Measurements from ENCODE around the gene MRPL20.
A peak's percentile ranks its signal among the peaks of the same experiment; 100 is the strongest.
"Not testable (repeated sequence)": the region's sequence is repeated elsewhere in the genome, so short reads cannot be mapped to it uniquely, and the experiment has no call there.

MRPL20 gene

DNA sequence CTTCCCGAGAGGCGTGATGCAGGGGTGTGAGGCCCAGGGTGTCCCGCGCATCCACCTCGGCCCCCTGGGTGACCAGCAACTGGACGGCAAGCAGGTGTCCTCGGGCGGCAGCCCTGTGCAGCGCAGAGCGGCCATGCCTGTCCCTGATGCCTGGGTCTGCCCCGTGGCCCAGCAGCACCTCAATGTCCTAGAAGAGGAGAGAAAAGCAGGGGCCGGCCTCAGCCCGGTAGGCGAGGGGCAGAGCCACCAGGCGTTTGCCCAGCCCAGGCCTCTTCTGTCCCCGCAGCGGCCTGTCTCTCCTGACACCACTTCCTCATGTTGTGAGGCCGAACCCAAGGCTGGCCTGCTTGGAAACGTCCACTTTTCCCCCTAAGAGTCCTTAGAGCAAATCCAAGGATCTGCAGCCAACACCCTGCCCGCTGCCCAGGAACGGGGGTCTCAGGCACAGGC lies 12.3 kb upstream of the MRPL20 start:
- DNase-seq, result no peak
- H3K9me3 Mint-ChIP-seq, result no peaks in the 10 kb centered on the region
- TF ChIP-seq, protein P1, sequence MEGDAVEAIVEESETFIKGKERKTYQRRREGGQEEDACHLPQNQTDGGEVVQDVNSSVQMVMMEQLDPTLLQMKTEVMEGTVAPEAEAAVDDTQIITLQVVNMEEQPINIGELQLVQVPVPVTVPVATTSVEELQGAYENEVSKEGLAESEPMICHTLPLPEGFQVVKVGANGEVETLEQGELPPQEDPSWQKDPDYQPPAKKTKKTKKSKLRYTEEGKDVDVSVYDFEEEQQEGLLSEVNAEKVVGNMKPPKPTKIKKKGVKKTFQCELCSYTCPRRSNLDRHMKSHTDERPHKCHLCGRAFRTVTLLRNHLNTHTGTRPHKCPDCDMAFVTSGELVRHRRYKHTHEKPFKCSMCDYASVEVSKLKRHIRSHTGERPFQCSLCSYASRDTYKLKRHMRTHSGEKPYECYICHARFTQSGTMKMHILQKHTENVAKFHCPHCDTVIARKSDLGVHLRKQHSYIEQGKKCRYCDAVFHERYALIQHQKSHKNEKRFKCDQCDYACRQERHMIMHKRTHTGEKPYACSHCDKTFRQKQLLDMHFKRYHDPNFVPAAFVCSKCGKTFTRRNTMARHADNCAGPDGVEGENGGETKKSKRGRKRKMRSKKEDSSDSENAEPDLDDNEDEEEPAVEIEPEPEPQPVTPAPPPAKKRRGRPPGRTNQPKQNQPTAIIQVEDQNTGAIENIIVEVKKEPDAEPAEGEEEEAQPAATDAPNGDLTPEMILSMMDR (IDR thresholded peaks at IDR 0.05), result no peak
- H3K4me1 Mint-ChIP-seq, result peaks cover 53% of the 10 kb centered on the region
- peak overlapping the region; percentile 90 for H3K27ac Mint-ChIP-seq
- peaks cover 4% of the 10 kb centered on the region for H3K36me3 Mint-ChIP-seq (ENCODE audit: low read depth)
- H3K27me3 Mint-ChIP-seq (ENCODE audit: low read depth, poor library complexity), result no peaks in the 10 kb centered on the region
- H3K4me3 Mint-ChIP-seq, result no peak overlapping the region

DNA sequence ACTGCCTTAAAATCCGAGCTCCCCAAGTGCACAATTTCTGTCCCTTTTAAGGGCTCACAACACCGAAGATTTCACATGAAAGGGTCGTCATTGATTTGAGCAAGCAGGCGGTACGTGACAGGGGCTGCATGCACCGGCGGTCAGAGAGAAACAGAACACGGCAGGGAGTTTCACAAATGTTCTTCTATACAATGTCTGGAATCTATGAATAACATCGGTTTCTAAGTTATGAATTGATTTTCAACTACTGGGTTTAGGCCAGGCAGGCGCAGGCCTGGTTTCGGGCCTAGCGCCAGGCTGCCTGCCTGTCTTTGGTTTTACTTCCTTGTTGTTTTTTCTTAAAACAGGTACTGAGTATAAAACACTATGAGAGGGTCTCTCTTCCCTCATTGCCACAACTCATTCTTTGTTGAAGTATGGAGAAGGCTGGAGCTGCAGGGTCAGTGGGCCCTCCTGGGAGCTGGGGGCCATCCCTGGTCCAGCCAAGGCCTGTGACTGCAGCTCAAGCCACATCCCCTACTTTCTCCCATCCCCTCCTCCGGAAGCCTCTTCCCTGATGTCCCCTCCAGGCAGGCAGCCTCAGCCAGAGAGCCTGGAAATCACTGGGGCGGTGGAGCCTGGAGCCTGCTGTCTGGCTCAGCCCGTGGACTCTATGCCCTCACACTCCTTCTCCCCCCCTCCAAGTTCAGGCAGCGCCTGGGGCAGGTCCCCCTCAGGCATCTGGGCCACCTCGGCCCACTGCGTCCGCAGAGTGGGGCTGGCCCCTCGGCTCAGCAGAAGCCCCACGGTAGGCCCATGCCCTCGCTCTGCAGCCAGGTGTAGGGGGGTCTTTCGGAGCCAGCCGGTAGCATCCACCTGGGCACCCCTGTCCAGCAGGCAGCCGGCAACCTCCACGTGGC lies 11.6 kb upstream of the MRPL20 start:
- Mint-ChIP-seq H3K27ac (peak overlapping the region; percentile 93), H3K36me3 (ENCODE audit: low read depth) (peaks cover 4% of the 10 kb centered on the region), H3K4me1 (peaks cover 51% of the 10 kb centered on the region), H3K27me3 (ENCODE audit: low read depth, poor library complexity) (no peaks in the 10 kb centered on the region), H3K4me3 (peak overlapping the region; percentile 52), H3K9me3 (no peaks in the 10 kb centered on the region)
- DNase-seq, result no peak
- TF ChIP-seq, protein P1 (IDR thresholded peaks at IDR 0.05), result no peak

DNA sequence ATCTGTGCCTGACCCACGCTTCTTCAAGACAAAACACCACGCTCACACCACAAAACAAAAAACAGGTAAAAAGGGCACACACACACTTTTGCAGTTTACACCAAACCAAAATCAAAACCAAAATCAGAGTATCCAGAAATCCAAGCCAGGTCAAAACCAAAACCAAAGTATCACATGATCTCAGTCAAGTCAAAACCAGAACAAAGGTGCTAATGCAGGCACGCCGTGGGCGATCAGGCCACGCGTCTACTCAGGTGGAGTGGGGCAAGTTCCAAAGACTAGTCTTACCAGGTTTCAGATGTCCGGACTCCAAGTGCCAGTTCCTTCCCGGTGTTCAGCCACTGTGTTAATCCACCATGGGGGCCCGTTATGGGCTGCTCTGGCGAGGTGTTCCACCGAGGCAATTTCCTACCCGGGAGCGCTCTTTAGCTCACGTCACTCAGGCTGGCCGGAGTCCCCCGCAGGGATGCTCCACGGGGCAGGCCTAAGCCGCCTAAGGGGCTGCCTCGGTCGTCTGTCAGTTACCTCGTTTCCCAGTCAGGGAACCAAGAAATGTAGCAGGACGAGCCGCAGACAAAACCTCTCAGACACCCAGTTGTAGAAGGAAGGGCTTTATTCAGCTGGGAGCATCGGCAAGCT lies 10.9 kb upstream of the MRPL20 start:
- H3K9me3 Mint-ChIP-seq; DNase-seq; H3K36me3 Mint-ChIP-seq (ENCODE audit: low read depth); H3K27me3 Mint-ChIP-seq (ENCODE audit: low read depth, poor library complexity): not testable (repeated sequence)
- peaks cover 47% of the 10 kb centered on the region for H3K4me1 Mint-ChIP-seq
- H3K27ac Mint-ChIP-seq, result peak overlapping the region; percentile 93
- peak overlapping the region; percentile 52 for H3K4me3 Mint-ChIP-seq

DNA sequence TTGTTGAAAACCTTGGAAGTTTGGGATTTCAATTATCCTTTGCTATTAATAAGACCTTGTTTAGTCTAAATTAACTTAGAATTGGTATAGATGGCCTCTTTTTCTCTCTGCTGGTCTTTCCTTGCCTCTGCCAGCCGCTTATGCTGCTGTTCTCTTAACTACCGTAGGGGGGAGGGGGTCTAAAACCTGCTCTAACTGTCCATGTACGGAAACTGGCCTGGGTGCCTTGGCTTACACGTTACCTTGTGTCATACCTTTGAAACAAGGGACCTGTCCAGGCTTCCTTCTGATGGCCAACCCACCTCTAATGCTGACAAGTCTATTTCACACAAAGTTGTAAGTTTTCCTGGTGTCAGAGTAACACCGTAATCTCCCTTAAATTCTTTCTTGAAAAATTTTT lies 10.3 kb upstream of the MRPL20 start:
- not testable (repeated sequence) for DNase-seq
- H3K27ac Mint-ChIP-seq, result peak overlapping the region; percentile 93

DNA sequence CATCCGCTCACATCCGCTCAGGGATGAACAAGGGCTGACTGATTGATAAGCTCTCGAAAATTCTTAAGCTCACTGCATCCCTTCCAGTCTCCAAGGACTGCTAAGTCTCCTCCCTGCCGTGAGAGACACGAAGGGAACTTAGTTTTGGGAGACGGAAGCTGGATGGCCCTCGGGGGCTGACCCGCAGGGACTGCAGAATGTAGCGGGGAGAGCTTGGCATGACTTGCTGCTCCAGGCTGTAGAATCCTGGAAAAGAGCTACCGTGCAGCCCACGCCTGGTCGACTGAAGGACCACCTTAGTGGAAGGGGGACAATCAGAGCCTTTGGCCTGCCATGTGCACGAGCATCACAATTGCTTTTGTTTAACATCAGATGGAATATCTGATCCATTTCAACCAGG lies 8.7 kb upstream of the MRPL20 start:
- Mint-ChIP-seq H3K27ac (no peak overlapping the region), H3K27me3 (ENCODE audit: low read depth, poor library complexity) (peaks cover 6% of the 10 kb centered on the region), H3K4me3 (no peak overlapping the region), H3K4me1 (peaks cover 32% of the 10 kb centered on the region), H3K9me3 (peaks cover 10% of the 10 kb centered on the region), H3K36me3 (ENCODE audit: low read depth) (peaks cover 20% of the 10 kb centered on the region)
- TF ChIP-seq, protein P1 (IDR thresholded peaks at IDR 0.05), result no peak
- no peak for DNase-seq

More for the DNA sequence above, 10.3 kb upstream of the MRPL20 start:
- not testable (repeated sequence) for H3K36me3 Mint-ChIP-seq (ENCODE audit: low read depth); H3K9me3 Mint-ChIP-seq; H3K27me3 Mint-ChIP-seq (ENCODE audit: low read depth, poor library complexity); H3K4me3 Mint-ChIP-seq
- peaks cover 41% of the 10 kb centered on the region for H3K4me1 Mint-ChIP-seq

DNA sequence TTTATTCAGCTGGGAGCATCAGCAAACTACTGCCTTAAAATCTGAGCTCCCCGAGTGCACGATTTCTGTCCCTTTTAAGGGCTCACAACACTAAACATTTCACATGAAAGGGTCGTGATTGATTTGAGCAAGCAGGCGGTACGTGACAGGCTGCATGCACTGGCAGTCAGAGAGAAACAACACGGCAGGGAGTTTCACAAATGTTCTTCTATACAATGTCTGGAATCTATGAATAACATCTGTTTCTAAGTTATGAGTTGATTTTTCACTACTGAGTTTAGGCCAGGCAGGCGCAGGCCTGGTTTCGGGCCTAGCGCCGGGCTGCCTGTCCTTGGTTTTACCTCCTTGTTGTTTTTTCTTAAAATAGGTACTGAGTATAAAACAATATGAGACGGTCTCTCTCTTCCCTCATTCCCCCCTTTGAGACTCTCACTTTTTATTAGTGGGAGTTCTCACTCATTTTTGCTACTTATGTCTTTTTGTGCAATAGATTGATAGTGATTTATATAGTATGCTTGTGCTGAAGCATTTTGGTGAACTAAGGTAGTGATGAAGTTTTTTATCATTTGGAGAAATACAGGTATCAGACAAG lies 5.3 kb upstream of the MRPL20 start:
- H3K27ac Mint-ChIP-seq; DNase-seq; H3K27me3 Mint-ChIP-seq (ENCODE audit: low read depth, poor library complexity); H3K4me3 Mint-ChIP-seq: not testable (repeated sequence)
- peaks cover 20% of the 10 kb centered on the region for H3K36me3 Mint-ChIP-seq (ENCODE audit: low read depth)
- H3K9me3 Mint-ChIP-seq, result peaks cover 10% of the 10 kb centered on the region
- H3K4me1 Mint-ChIP-seq, result peaks cover 35% of the 10 kb centered on the region

DNA sequence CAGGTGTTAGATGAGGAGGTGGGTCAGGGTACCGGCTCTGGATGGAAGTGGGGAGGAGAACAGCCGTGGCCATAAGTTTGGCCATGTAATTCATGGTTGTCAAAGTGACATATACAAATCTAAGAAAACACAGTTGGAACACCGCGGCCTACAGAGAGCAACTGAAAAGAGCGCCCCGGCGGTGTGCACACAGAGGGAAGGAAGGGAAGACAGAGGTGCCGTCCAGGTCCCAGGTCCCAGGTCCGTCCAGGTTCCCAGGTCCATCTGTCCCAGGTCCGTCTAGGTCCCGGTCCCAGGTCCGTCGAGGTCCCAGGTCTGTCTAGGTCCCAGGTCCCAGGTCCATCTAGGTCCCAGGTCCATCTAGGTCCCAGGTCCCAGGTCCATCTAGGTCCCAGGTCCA lies 4.5 kb upstream of the MRPL20 start:
- H3K4me3 Mint-ChIP-seq, result no peak overlapping the region
- no peak overlapping the region for H3K27ac Mint-ChIP-seq
- TF ChIP-seq, protein P1 (IDR thresholded peaks at IDR 0.05), result no peak
- DNase-seq, result no peak
- H3K9me3 Mint-ChIP-seq, result peaks cover 10% of the 10 kb centered on the region
- peaks cover 20% of the 10 kb centered on the region for H3K36me3 Mint-ChIP-seq (ENCODE audit: low read depth)
- peaks cover 30% of the 10 kb centered on the region for H3K4me1 Mint-ChIP-seq
- peaks cover 6% of the 10 kb centered on the region for H3K27me3 Mint-ChIP-seq (ENCODE audit: low read depth, poor library complexity)

DNA sequence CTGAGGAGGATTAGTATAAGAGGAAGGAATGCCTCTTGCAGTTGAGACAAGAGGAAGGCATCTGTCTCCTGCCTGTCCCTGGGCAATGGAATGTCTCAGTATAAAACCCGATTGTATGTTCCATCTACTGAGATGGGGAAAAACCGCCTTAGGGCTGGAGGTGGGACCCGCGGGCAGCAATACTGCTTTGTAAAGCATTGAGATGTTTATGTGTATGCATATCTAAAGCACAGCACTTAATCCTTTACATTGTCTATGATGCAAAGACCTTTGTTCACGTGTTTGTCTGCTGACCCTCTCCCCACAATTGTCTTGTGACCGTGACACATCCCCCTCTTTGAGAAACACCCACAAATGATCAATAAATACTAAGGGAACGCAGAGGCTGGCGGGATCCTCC lies 3.1 kb upstream of the MRPL20 start:
- H3K27ac Mint-ChIP-seq; DNase-seq; H3K27me3 Mint-ChIP-seq (ENCODE audit: low read depth, poor library complexity); H3K4me3 Mint-ChIP-seq: not testable (repeated sequence)
- peaks cover 10% of the 10 kb centered on the region for H3K9me3 Mint-ChIP-seq
- H3K4me1 Mint-ChIP-seq, result peaks cover 37% of the 10 kb centered on the region
- H3K36me3 Mint-ChIP-seq (ENCODE audit: low read depth), result peaks cover 25% of the 10 kb centered on the region

Data from nephron progenitor cell (in vitro differentiated cells).